Sigmoid colon (tissue), 4 donors: Measurements from ENCODE around the gene PRMT1.

ENCODE experiments used
- CTCF ChIP-seq, 4 experiments: fragments of 450-650 bp in 3 of 4; fragments of 200-600 bp in 1 of 4; IDR thresholded peaks; one replicate each; pipeline ENCODE4 v1.5.1; 2016 to 2019; ENCODE audit warnings: antibody characterized with exemption in 4 of 4, mild to moderate bottlenecking in 3 of 4, moderate library complexity in 2 of 4
- EP300 ChIP-seq, 4 donors: sonication (generic); formaldehyde crosslinking; IDR thresholded peaks; one replicate each; pipeline ENCODE4 v1.6.1; 2017; ENCODE audit warnings: antibody characterized with exemption in 4 of 4
- POLR2A ChIP-seq, 2 donors: fragments of 450-650 bp; IDR thresholded peaks; one replicate each; pipeline ENCODE4 v1.6.1; 2016; ENCODE audit warnings: antibody characterized with exemption in 2 of 2, mild to moderate bottlenecking in 2 of 2, moderate library complexity in 2 of 2
- POLR2AphosphoS5 ChIP-seq, 4 donors: sonication (generic); formaldehyde crosslinking; IDR thresholded peaks; one replicate each; pipeline ENCODE4 v1.6.1; 2017; ENCODE audit warnings: antibody characterized with exemption in 4 of 4

GRCh38 chr19:49660338-49660961, 16.6 kb upstream of the PRMT1 start:
- TF ChIP-seq POLR2AphosphoS5 (IDR thresholded peaks at IDR 0.05) (no peak), CTCF (IDR thresholded peaks at IDR 0.05) (no peak), POLR2A (IDR thresholded peaks at IDR 0.05) (no peak), EP300 (IDR thresholded peaks at IDR 0.05) (no peak)
